SW480 (cell line): ENCODE results near the gene CCDC117.

ENCODE experiments used
- DNase-seq: peaks from one replicate; pipeline ENCODE4 v3.0.0-alpha.2; 2016; ENCODE audit warnings: low spot score

CCDC117 gene

DNA sequence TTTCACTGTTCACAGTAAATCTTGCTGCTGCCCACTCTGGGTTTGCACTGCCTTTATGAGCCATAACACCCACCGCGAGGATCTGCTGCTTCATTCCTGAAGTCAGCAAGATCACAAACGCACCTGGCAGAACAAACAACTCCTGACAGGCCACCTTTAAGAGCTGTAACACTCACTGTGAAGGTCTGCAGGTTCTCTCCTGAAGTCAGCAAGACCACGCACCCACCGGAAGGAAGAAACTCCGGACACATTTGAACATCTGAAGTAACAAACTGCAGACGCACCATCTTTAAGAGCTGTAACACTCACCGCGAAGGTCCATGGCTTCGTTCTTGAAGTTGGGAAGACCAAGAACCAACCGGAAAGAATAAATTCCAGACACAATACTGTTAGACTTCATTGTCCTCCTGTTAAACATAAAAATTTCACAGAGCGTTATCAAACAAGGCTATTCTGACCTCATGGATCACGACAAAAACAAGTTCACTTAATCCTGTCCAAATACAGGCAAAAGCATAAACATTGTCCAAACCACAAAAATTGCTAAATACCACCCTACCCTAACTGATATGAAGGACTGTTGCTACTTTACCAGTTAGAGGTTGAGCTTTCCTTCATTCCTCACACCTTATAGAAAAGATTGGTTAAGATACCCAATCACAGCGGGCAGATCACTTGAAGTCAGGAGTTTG, 3.0 kb upstream of the CCDC117 start:
- no peak for DNase-seq

DNA sequence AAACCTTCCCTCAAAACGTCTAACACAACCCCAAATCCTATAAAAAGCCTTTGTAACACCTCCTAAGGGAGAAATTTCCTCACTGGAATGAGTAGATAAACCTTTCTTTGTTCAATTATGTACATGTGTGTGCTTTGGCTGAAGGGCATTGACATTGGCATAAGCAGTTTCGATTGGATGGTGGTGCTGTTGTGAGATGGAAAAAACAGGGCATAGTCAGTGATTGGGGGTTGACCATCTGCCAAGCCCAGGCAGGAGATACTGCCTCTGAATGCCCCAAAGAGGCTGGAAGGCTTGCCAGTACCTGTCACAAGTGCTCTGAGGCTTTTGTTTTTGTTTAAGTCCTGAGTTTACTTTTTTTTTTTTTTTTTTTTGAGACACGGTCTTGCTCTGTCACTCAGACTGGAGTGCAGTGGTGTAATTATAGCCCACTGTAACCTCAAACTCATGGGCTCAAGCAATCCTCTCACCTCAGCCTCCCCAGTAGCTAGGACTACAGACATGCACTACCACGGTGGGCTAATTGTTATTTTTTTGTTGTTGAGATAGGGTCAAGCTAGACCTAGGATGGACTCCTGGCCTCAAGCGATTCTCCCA, 1.2 kb upstream of the CCDC117 start:
- DNase-seq: no peak

- no peak for DNase-seq
Measured at GRCh38 chr22:28773461-28773867, 969 bp downstream of the CCDC117 start.

GRCh38 chr22:28774378-28774777, 1.9 kb downstream of the CCDC117 start:
- DNase-seq: no peak

- no peak for DNase-seq
Measured at GRCh38 chr22:28779833-28780232, 7.3 kb downstream of the CCDC117 start.

DNA sequence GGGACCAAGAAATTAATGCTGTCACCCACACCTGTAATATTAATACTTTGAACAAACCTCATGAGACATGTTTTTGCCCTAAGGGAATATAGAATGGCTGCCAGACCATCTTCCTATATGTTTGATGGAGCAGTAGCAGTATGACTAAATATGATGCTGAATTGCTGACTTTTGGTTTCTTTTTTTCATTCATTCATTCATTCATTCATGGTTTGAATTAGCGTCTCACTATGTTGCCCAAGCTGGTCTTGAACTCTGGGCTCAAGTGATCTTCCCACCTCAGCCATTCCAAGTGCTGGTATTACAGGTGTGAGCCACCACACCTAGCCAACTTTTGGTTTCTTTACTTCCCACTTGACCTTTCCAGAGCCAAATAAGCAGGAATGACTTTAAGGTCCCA, 7.8 kb downstream of the CCDC117 start:
- DNase-seq: no peak

DNA sequence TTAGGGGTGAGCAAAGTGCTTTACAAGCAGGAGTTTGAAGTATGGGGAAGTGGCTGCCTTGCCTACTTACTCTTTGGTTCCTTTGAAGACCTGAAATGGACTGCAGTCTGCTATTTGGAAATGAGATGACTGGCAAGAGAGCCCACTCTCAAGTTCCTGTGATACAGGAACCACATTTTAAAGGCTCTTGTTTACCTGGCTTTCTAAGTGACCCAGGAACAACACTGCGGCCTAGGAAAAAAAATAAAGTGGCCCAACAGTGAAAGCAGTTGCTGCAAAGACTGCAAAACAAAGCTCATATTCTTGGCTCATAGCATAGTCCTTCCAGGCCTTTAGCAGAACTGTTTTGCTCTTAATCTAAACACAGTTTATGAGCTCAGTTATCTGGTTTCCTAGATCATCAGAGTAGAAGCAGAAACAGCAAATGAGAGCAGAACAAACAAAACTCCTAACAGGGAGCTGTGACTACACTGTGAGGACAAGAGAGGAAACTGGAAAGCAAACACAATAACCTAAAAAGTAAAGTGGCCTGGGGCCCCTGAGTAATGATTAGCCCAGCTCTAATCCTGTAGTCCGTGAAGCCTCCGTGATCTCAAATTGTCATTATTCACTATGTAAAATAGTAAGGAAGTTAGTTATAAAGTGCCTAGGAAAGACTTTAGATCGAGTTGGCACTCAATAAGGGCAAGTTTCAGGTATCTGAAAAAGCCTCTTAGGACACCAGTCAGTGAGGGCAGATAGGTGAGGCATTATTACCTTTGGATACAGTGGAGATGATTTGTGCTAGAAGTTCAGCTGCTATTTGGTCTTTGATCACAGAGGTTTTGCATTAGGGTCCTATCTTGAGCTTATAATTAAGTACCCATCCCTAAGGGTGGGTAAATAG, 11.5 kb downstream of the CCDC117 start:
- no peak for DNase-seq

- DNase-seq: no peak
Measured at GRCh38 chr22:28788601-28789000, 16.1 kb downstream of the CCDC117 start.

DNA sequence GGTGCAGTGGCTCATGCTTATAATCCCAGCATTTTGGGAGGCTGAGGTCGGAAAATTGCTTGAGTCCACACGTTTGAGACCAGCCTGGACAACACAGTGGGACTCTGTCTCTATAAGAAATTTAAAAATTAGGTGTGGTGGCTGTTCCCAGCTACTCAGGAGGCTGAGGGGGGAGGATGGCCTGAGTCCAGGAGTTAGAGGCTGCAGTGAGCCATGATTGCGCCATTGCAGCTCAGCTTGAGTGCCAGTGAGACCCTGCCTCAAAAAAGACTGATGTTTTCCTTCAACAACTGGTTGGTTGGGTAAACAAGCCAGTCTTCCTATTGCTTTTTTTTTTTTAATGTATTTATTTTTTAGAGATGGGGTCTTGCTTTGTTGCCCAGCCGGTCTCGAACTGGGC, 18.6 kb downstream of the CCDC117 start:
- DNase-seq: no peak

DNA sequence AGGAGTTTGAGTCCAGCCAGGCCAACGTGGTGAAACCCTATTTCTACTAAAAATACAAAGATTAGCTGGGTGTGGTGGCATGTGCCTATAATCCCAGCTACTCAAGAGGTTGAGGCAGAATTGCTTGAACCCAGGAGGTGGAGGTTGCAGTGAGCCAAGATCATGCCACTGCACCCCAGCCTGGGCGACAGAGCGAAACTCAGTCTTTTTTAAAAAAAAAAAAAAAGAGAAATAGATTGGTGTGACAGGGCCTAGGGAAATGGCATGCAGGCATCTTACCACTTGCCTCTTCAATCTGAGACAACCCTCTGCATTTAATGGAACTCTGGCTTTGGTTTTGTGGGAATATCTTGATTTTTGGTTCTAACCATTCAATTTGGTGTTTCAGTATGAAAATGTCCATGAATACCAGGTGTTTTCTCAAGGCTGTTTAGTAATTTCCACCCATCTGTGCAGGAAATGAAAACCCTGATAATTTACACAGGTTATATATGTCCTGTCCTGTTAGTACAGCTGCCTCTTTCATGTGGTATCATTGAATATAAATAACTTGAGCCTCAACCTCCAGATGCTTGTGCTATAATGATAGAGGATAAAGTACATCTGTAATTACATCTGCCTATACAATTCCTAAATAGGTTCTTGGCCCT, 19.5 kb downstream of the CCDC117 start:
- DNase-seq: peak; percentile 74

GRCh38 chr22:28792491-28793383, 20.2 kb downstream of the CCDC117 start:
- DNase-seq: peak; percentile 11

GRCh38 chr22:28793976-28794584, 21.6 kb downstream of the CCDC117 start:
- DNase-seq: no peak

- DNase-seq: no peak
Measured at GRCh38 chr22:28795071-28795693, 22.7 kb downstream of the CCDC117 start.

GRCh38 chr22:28795932-28796856, 23.7 kb downstream of the CCDC117 start:
- no peak for DNase-seq

DNA sequence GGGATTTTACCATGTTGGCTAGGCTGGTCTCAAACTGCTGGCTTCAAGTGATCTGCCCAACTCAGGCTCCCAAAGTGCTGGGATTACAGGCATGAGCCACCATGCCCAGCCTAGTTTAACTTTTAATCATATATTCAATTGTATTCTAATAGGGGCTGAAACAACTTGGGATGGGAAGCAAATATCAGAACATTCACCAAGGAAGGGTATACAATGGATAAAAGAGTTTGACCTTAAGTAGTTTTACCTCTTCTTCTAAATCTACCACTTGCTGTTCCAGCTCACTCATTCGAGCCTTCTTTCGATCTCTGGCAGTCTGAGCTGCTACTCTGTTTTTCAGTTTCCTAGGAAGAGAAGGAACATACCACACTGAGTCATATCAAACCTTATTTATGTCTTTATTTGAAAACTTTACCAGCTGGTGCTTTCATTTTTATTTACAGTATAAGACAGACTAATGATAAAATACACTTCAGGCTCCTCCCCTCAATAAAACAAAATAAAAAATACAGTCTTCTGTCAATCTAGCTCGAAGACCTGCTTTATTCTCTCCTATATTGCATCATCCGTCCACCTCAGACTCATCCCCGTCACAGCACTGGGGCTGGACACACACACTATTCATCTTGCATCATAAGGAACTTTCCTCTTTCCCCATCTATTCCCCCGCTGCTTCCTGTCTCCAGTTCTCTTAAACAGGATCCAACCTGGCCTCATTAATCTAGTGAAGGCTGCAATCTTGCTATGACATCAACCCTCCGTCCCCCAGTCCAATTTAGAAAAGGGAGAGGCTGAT, 26.5 kb downstream of the CCDC117 start:
- peak; percentile 93 for DNase-seq

- DNase-seq: peak; percentile 41
Measured at GRCh38 chr22:28799606-28800307, 27.3 kb downstream of the CCDC117 start.

- peak; percentile 87 for DNase-seq
Measured at GRCh38 chr22:28800308-28801041, 28.0 kb downstream of the CCDC117 start, which contains the start of gene XBP1. Gene XBP1 (minus strand): TSS chr22:28800569.
